OCI-LY7 (cell line): ENCODE measurements around the gene GPC4.

ENCODE experiments used
- CTCF ChIP-seq: fragments of 200-600 bp; sonication (generic); conservative IDR thresholded peaks from 2 replicates; pipeline ENCODE4 v1.5.1; 2014; ENCODE audit warnings: mild to moderate bottlenecking, antibody characterized with exemption, low read length, moderate library complexity, mixed read lengths
- EZH2phosphoT487 ChIP-seq: fragments of 200-600 bp; sonication (generic); IDR thresholded peaks from 2 replicates; pipeline ENCODE4 v1.6.1; 2018; ENCODE audit warnings: low read depth, borderline replicate concordance, mild to moderate bottlenecking, mixed run types, antibody characterized with exemption, low read length, moderate library complexity, mixed read lengths

GRCh38 chrX:133325422-133325821 lies 89.9 kb downstream of the GPC4 start:
- no peak for TF ChIP-seq CTCF
- TF ChIP-seq EZH2phosphoT487 = no peak
